Skeletal muscle satellite cell (primary cell): ENCODE data around the gene CRAT.
A peak's percentile ranks its signal among the peaks of the same experiment; 100 is the strongest.
"Not testable (repeated sequence)": the region's sequence is repeated elsewhere in the genome, so short reads cannot be mapped to it uniquely, and the experiment has no call there.

ENCODE experiments used
- H3K27me3 ChIP-seq: 2 replicates; pipeline ENCODE4 v1.7.0; 2013; ENCODE audit warnings: low read length; ENCODE audit not compliant: control insufficient read depth, insufficient read depth
- H3K36me3 ChIP-seq: 2 replicates; pipeline ENCODE4 v1.7.0; 2013; ENCODE audit warnings: mild to moderate bottlenecking, control low read depth, low read length; ENCODE audit not compliant: insufficient read depth
- H3K4me1 ChIP-seq: 2 replicates; pipeline ENCODE4 v1.7.0; 2013; ENCODE audit warnings: low read length; ENCODE audit not compliant: control insufficient read depth, insufficient read depth
- H3K4me2 ChIP-seq: 2 replicates; pipeline ENCODE4 v1.7.0; 2013; ENCODE audit warnings: mild to moderate bottlenecking, low read length
- H3K4me3 ChIP-seq: 2 replicates; pipeline ENCODE4 v1.7.0; 2013; ENCODE audit warnings: low read length
- H3K9ac ChIP-seq: 2 replicates; pipeline ENCODE4 v1.7.0; 2013; ENCODE audit warnings: mild to moderate bottlenecking, low read depth, low read length, moderate library complexity
- H3K9me3 ChIP-seq: replicated peaks from 2 replicates; pipeline ENCODE4 v1.7.0; 2013; ENCODE audit warnings: mild to moderate bottlenecking, control low read depth, low read length

The CRAT gene

GRCh38 chr9:129122133-129122532 is 11.5 kb upstream of the CRAT start:
- peaks cover 18% of the 10 kb centered on the region for H3K4me1 ChIP-seq
- H3K4me2 ChIP-seq = no peak overlapping the region
- peak overlapping the region; percentile 63 for H3K9ac ChIP-seq
- H3K9me3 ChIP-seq = no peaks in the 10 kb centered on the region
- no peak overlapping the region for H3K4me3 ChIP-seq
- H3K27me3 ChIP-seq = no peaks in the 10 kb centered on the region
- peaks cover 25% of the 10 kb centered on the region for H3K36me3 ChIP-seq

DNA sequence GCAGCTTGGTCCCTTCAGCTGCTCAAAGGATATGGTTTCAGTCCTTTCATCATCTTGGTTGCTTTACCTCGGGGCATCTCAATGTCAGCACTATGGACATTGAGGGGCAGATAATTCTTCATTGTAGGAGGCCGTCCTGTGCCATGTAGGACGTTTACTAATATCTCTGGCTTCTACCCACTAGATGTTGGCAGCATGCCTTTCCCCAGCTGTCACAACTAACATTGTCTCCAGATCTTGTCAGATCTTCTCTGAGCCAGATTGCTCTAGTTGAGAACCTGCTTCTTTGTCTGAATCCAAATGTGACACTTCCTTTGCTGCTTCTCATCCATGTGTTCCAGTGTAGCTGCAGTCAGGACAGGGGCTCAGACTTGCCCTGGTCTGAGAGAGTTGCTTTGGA is 10.9 kb upstream of the CRAT start:
- no peak overlapping the region for H3K4me3 ChIP-seq
- H3K9me3 ChIP-seq = no peaks in the 10 kb centered on the region
- H3K4me2 ChIP-seq = no peak overlapping the region
- peaks cover 18% of the 10 kb centered on the region for H3K4me1 ChIP-seq
- no peaks in the 10 kb centered on the region for H3K27me3 ChIP-seq
- peaks cover 20% of the 10 kb centered on the region for H3K36me3 ChIP-seq
- peak overlapping the region; percentile 63 for H3K9ac ChIP-seq

GRCh38 chr9:129118799-129119198 is 8.2 kb upstream of the CRAT start:
- H3K4me3 ChIP-seq = no peak overlapping the region
- no peaks in the 10 kb centered on the region for H3K9me3 ChIP-seq
- peaks cover 10% of the 10 kb centered on the region for H3K36me3 ChIP-seq
- H3K4me2 ChIP-seq = no peak overlapping the region
- H3K4me1 ChIP-seq = peaks cover 15% of the 10 kb centered on the region
- no peak overlapping the region for H3K9ac ChIP-seq
- H3K27me3 ChIP-seq = no peaks in the 10 kb centered on the region

GRCh38 chr9:129113645-129114304 is 3.2 kb upstream of the CRAT start:
- Histone ChIP-seq H3K36me3 (no peaks in the 10 kb centered on the region), H3K4me3 (no peak overlapping the region), H3K9me3 (no peaks in the 10 kb centered on the region), H3K4me2 (no peak overlapping the region), H3K4me1 (peaks cover 18% of the 10 kb centered on the region), H3K9ac (no peak overlapping the region), H3K27me3 (no peaks in the 10 kb centered on the region)

DNA sequence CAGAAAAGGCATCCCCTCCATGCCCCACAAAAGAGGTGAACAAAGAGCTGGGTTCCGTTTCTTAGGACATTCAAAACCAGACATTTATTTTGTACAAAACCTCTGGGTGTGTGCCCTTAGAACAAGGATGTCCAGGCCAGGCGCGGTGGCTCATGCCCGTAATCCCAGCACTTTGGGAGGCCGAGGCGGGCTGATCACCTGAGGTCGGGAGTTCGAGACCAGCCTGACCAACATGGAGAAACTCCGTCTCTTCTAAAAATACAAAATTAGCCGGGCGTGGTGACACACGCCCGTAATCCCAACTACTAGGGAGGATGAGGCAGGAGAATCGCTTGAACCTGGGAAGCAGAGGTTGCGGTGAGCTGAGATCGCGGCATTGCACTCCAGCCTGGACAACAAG is 1.9 kb upstream of the CRAT start:
- not testable (repeated sequence) for H3K36me3 ChIP-seq, H3K27me3 ChIP-seq, H3K9me3 ChIP-seq
- H3K4me3 ChIP-seq = peak overlapping the region; percentile 79
- H3K9ac ChIP-seq = peak overlapping the region; percentile 87
- peaks cover 20% of the 10 kb centered on the region for H3K4me1 ChIP-seq
- peak overlapping the region; percentile 92 for H3K4me2 ChIP-seq

GRCh38 chr9:129111528-129112151 is 1.0 kb upstream of the CRAT start:
- peaks cover 20% of the 10 kb centered on the region for H3K4me1 ChIP-seq
- H3K4me2 ChIP-seq = peak overlapping the region; percentile 92
- peak overlapping the region; percentile 79 for H3K4me3 ChIP-seq
- no peaks in the 10 kb centered on the region for H3K27me3 ChIP-seq
- H3K9ac ChIP-seq = peak overlapping the region; percentile 87
- peaks cover 5% of the 10 kb centered on the region for H3K36me3 ChIP-seq
- H3K9me3 ChIP-seq = no peaks in the 10 kb centered on the region

GRCh38 chr9:129109952-129110739 is 447 bp downstream of the CRAT start:
- H3K36me3 ChIP-seq = peaks cover 5% of the 10 kb centered on the region
- H3K27me3 ChIP-seq = no peaks in the 10 kb centered on the region
- no peaks in the 10 kb centered on the region for H3K9me3 ChIP-seq
- H3K4me3 ChIP-seq = peak overlapping the region; percentile 95
- H3K9ac ChIP-seq = peak overlapping the region; percentile 90
- H3K4me2 ChIP-seq = peak overlapping the region; percentile 99
- H3K4me1 ChIP-seq = peaks cover 20% of the 10 kb centered on the region

DNA sequence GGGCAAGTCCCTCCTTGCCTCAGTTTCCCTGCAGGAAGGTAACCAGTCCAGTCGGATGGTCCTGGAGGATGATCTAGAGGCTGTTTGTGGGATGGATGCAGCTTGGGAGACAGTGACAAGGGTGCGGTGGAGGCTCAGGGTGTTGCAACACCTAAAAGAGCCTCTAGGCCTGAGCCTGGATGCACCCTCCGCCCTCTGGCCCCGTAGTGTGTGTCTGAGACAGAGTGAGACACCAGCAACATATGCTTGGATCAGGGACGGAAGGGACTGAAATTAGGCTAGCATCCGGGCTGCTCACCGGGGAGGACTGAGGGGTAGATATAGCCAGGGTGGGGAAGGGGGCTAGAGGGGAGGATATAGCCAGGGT is 1.1 kb downstream of the CRAT start:
- H3K4me3 ChIP-seq = peak overlapping the region; percentile 36
- peak overlapping the region; percentile 6 for H3K9ac ChIP-seq

DNA sequence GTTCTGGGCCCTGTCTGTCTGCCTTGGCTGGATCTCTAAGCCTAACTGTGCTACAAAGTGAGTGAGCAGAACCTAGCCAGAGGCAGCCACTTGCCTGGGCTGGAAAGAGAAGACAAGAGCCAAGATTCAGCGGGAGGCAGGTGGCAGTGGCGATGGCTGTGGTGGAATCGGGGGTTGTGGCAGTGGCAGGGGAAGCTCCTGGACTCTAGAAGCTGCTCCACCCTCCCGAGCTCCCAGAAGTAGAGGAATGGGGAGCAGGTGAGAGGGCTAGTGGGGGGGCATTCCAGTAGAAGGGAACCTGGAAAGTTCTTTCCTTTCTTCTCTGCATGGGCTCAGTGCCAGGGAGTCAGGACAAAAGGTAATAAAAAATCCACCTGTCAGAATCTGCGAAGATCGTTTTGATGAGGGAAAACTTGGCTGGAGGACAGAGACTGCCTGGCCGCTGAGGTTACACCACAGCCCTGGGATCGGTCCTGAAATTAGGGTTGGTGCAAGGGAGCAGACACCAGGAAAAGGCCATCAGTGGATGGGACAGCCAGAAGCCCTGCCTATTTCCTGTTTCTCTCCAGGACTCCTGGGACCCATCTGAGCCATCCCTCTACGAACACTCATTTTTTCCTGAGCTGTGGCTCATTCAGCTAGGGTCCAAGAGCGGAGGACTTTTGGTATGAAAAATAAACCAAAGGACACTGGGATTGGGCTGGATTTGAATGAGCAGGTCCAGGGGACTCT is 1.6 kb downstream of the CRAT start:
- H3K4me3 ChIP-seq = peak overlapping the region; percentile 36
- no peaks in the 10 kb centered on the region for H3K9me3 ChIP-seq
- peaks cover 5% of the 10 kb centered on the region for H3K36me3 ChIP-seq
- H3K27me3 ChIP-seq = no peaks in the 10 kb centered on the region
- peak overlapping the region; percentile 6 for H3K9ac ChIP-seq
- H3K4me1 ChIP-seq = peaks cover 20% of the 10 kb centered on the region
- H3K4me2 ChIP-seq = peak overlapping the region; percentile 99

More for the DNA sequence above, 1.1 kb downstream of the CRAT start:
- H3K4me2 ChIP-seq = peak overlapping the region; percentile 99
- H3K36me3 ChIP-seq = peaks cover 5% of the 10 kb centered on the region
- H3K4me1 ChIP-seq = peaks cover 20% of the 10 kb centered on the region
- no peaks in the 10 kb centered on the region for H3K9me3 ChIP-seq
- no peaks in the 10 kb centered on the region for H3K27me3 ChIP-seq

DNA sequence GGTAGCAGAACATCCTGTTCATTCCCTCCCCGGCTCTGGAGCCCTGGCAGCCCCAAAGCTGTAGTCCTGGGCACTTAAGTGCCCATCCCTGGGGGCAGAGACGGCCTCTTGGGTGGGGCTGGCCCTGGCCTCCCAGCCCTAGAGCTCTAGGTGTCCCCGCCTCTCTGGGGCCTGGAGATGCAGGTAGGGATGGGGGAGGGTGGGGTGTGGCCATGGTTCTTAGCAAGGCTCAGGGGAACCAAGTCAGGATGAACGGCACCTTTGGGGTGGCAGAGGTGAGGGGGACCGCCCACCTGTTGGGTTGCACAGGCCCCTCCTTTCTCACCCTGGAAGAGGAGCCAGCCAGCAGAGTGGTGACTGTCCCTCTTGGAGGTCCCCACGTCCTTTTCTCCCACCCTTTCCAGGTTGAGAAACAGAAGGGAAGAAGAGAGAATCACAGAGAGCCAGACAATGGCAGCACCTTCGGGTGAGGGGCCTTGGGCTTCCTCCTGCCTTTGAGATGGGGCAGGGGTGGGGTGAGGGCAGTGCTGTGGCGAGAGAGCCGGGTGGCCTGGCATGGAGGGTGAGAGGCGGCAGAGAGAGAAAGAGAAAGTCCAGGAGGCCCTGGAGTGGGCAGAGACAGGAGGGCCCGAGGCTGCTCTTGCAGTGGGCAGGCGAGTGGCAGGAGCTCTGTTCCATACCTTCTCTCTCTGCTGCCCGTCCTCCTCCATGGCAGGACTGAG is 2.3 kb downstream of the CRAT start:
- Histone ChIP-seq H3K36me3 (peaks cover 5% of the 10 kb centered on the region), H3K4me1 (peaks cover 20% of the 10 kb centered on the region), H3K9ac (no peak overlapping the region), H3K27me3 (no peaks in the 10 kb centered on the region), H3K4me2 (no peak overlapping the region), H3K4me3 (no peak overlapping the region), H3K9me3 (no peaks in the 10 kb centered on the region)

DNA sequence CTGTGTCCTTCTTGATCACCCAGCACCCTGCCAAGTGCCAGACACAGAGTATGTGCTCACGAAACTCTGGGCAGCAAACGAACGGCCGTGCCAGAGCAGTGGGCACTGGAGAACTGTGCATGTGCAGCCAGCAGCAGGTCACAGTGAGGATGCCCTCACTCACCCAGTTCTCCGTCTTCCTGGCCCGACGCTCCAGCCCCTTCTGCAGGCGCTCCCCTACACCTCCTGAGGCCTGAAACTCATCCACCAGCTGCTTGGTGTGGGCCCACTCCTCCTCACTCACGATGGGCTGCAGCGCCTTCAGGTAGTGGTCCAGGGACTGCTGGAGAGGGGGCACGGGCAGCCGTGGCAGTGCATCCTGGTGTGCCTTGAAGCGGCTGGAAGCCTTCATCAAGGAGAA is 2.9 kb downstream of the CRAT start:
- Histone ChIP-seq H3K27me3 (no peaks in the 10 kb centered on the region), H3K9ac (no peak overlapping the region), H3K9me3 (no peaks in the 10 kb centered on the region), H3K4me2 (no peak overlapping the region), H3K36me3 (peaks cover 5% of the 10 kb centered on the region), H3K4me1 (peaks cover 19% of the 10 kb centered on the region), H3K4me3 (no peak overlapping the region)
